Nasal cavity respiratory epithelium epithelial cell of viscerocranial mucosa (primary cell): ENCODE measurements around the gene PSTPIP2. TPM values are rescaled to one million over a fixed set of nuclear protein-coding genes. Genes with fewer than 3 reads are reported as not detected.

Source experiments
- total RNA-seq: library from RNA; depleted of rRNA; stranded (reverse); fragments of >200 nt; gene quantifications from 2 replicates; pipeline ENCODE4 v1.2.3, GENCODE V29; 2014

The PSTPIP2 gene, protein sequence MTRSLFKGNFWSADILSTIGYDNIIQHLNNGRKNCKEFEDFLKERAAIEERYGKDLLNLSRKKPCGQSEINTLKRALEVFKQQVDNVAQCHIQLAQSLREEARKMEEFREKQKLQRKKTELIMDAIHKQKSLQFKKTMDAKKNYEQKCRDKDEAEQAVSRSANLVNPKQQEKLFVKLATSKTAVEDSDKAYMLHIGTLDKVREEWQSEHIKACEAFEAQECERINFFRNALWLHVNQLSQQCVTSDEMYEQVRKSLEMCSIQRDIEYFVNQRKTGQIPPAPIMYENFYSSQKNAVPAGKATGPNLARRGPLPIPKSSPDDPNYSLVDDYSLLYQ
- 9.6 and 18.9 TPM in 2 replicates for total RNA-seq

DNA sequence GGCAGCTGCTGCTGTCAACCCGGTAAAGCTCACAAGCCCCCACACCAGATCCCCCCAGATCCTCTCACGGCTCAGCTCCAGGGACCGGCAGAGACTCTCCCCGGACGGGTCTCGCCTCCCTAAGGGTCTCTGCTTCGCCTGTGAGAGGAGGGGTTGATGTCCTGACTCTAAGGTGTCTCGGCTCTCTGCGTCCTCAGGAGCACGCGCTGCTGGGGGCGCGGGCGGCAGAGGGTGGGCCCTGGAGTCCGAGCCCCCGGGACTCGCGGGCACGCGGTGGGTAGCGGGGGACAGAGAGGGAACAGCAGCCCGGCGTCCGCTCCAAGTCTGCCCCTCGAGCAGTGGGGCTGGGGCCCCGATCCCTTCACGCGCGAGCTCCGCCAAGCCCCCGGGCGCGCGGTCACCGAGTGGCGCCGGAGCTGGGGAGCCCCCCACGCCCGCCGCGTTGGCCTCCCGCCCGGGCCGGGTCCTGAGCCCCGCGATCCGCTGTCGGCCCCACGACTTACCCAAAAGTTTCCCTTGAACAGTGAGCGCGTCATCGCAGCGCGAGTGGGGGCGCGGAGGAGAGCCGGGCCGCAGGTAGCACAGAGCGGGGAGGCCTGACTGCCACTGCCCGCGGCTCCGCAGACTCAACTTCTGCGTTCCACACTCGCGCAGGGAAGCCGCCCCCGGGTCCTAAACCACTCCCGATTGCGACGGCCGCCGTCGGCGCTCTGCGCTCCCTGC is at the start of gene PSTPIP2:
Gene PSTPIP2, minus strand, starts transcription at position 608 of the 723 bp plus-strand sequence. Its CDS starts 72 bp downstream, at position 536.

DNA sequence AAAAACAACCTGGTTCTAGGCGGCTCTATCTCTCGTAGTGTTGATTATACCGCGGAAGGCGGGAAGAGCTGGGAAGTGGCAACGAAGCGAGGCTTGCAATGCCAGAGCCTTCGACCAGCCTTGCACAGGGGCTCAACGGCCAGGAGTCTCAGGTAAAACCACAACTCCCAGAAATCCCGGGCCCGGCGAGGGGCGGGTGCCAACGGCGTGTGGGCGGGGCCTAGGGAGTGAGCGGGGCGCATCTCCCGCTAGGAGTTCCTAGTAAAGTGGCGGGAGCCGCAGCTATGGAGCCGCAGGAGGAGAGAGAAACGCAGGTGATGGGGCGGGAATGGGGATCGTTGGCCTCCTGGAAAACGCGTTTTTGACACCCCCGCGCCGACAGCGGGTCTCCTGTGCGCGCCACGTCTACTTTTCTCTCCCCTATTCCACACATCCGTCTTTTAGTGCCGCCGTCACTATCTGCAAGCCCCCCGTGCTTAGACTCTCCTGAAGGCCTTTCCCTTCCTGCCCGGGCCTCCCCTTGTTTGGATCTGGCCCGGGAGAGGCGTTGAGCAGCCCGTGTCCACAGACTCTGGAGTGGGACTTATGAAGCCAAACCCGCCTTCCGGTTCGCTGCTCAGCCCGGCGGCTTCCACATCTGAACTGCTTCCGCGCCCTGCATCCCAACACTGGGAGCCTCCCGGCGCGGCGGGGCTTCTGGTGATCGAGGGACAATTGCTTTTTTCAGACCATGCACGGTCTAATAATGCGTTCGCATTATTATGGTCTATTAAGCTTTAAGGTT is 32.3 kb upstream of the PSTPIP2 start, which contains the start of gene HAUS1:
Gene HAUS1, plus strand, starts transcription at position 258 of the 784 bp plus-strand sequence. Its CDS starts 27 bp downstream, at position 285.

DNA sequence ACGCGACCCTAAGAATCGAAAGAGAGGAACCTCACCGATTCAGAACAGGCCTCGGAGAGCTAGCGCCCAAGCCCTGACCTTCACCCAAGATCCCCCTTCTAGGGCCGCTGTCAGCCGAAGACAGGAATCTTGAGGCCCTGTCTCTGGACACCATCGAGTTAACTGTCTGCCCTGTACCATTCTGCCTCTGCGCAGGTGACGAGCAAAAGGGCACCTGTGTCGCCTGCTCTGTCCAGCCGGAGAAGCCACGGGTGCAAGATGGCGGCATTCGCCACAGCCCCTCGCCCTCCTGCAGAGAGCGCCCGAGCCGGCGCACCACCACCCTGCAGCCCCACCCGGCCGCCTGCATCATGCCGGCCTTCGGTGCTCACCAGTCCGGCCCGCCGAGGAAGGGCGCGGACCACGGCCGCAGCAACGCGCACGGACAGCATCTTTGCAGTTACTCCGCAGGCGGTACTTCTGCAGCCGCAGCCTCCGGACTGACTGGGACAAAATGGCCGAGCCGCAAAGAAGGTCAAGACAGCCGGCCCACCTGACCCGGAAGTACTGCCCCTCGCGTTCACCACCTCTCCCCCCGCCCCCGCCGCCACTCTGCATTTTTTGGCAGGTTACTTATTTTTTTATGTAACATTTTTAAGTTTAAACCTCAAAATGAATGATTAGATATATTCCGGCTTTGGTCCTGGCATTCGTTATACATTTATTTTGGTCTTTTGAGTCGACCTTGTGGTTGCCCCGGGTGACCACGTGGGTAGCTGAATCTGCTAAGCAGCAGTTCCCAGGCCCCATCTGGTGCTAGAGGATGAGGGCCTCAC is 25.9 kb upstream of the PSTPIP2 start, which contains the start of gene ATP5F1A:
Gene ATP5F1A, minus strand, starts transcription at position 496 of the 815 bp plus-strand sequence. Its CDS starts 65 bp downstream, at position 431.

DNA sequence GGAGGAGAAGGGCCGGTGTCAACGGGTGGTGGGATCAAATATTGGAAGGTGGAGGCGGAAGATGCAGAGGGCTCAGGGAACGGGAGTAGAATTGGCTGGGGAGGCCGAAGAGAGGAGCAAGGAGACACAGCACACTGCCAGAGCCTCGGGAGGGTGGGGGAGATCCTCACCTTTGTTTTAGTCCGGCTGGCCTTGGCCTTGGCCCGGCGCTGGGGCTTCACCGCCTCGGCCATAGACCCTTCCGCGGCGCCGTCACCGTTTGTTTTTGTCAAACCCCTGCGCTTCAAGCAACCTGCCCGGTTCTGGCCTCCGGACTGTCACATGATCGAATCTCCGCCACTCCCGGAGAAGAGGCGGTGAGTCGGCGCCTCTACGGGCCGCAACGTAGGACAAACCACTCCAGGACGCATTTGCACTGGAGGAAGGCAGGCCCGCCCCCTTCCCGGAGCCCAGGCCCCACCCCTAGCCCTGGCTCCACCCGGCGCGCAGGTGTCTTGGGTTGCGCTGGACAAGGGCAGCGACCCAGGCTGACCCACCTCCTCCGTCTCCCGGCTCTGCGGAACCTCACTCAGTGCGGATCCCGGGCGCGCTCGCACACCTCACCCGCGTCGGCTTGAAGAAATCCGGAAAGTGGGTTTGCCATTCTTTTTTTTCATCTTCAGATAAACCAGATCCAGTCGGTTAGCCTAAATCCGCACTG is 104.9 kb downstream of the PSTPIP2 start, which contains the start of gene EPG5:
Gene EPG5, minus strand, starts transcription at position 323 of the 700 bp plus-strand sequence. Its CDS starts 90 bp downstream, at position 233.

Other genes with a start within 250 kb of the PSTPIP2 start
- gene SIGLEC15, start 246.6 kb downstream of the PSTPIP2 start, total RNA-seq = 0.07 TPM in 1 of 2 replicates, not detected in the other
- gene EPG5, start 104.9 kb downstream of the PSTPIP2 start, total RNA-seq = 16.7 and 32.5 TPM in 2 replicates
- 491 and 550 TPM in 2 replicates for gene ATP5F1A, start 26.0 kb upstream of the PSTPIP2 start, total RNA-seq
- gene HAUS1, start 32.1 kb upstream of the PSTPIP2 start, total RNA-seq = 13.0 and 14.2 TPM in 2 replicates